Stimulated activated CD8-positive, alpha-beta memory T cell treated with anti-CD3 and anti-CD28 coated beads, Interleukin-7, amount 100 ng/mL, for 48 hours (primary cell): ENCODE results near the gene CCDC91.
A peak's percentile ranks its signal among the peaks of the same experiment; 100 is the strongest.
"Not testable (repeated sequence)": the region's sequence is repeated elsewhere in the genome, so short reads cannot be mapped to it uniquely, and the experiment has no call there.

Experiments used
- DNase-seq, 2 donors: peaks; one replicate each; pipeline ENCODE4 v3.0.0-alpha.2; 2020; ENCODE audit warnings: low read depth in 1 of 2; ENCODE audit errors: extremely low read depth in 1 of 2

CCDC91 gene

GRCh38 chr12:28180786-28181185, 9.5 kb upstream of the CCDC91 start:
- DNase-seq, result no peak

- no peak for DNase-seq
Measured at GRCh38 chr12:28184375-28184774, 5.9 kb upstream of the CCDC91 start.

- no peak for DNase-seq
Measured at GRCh38 chr12:28186500-28186899, 3.8 kb upstream of the CCDC91 start.

- DNase-seq, result no peak
Measured at GRCh38 chr12:28189784-28190320, 404 bp upstream of the CCDC91 start.

- no peak for DNase-seq
Measured at GRCh38 chr12:28191051-28192048, 1.1 kb downstream of the CCDC91 start.

- DNase-seq, result no peak
Measured at GRCh38 chr12:28192125-28192524, 1.9 kb downstream of the CCDC91 start.

- not testable (repeated sequence) for DNase-seq
Measured at GRCh38 chr12:28194621-28195020, 4.4 kb downstream of the CCDC91 start.

- DNase-seq, result not testable (repeated sequence)
Measured at GRCh38 chr12:28201136-28201535, 10.9 kb downstream of the CCDC91 start.

GRCh38 chr12:28202374-28203130, 12.3 kb downstream of the CCDC91 start:
- no peak for DNase-seq

- no peak for DNase-seq
Measured at GRCh38 chr12:28209782-28210181, 19.5 kb downstream of the CCDC91 start.

GRCh38 chr12:28212182-28212581, 21.9 kb downstream of the CCDC91 start:
- no peak for DNase-seq

- no peak for DNase-seq
Measured at GRCh38 chr12:28215021-28215420, 24.8 kb downstream of the CCDC91 start.

GRCh38 chr12:28216016-28216415, 25.8 kb downstream of the CCDC91 start:
- no peak for DNase-seq

GRCh38 chr12:28217805-28218204, 27.5 kb downstream of the CCDC91 start:
- DNase-seq, result no peak

GRCh38 chr12:28218875-28219274, 28.6 kb downstream of the CCDC91 start:
- DNase-seq, result no peak

- no peak for DNase-seq
Measured at GRCh38 chr12:28219827-28220226, 29.6 kb downstream of the CCDC91 start.

- peak; percentile 48 to 65 for DNase-seq
Measured at GRCh38 chr12:28222081-28222700, 31.9 kb downstream of the CCDC91 start.

GRCh38 chr12:28223025-28223554, 32.8 kb downstream of the CCDC91 start:
- no peak for DNase-seq

GRCh38 chr12:28223858-28224257, 33.6 kb downstream of the CCDC91 start:
- DNase-seq, result no peak

GRCh38 chr12:28226705-28227104, 36.4 kb downstream of the CCDC91 start:
- DNase-seq, result no peak

- no peak for DNase-seq
Measured at GRCh38 chr12:28227251-28227650, 37.0 kb downstream of the CCDC91 start.
